ENCODE results near the gene ADCY10.
"Not testable (repeated sequence)": the region's sequence is repeated elsewhere in the genome, so short reads cannot be mapped to it uniquely, and the experiment has no call there.

Gene ADCY10

GRCh38 chr1:167924543-167925231 lies 10.8 kb upstream of the ADCY10 start:
- no peak for DNase-seq

- DNase-seq: no peak
Observed at GRCh38 chr1:167924102-167924501, 10.2 kb upstream of the ADCY10 start.

GRCh38 chr1:167923324-167924056 lies 9.6 kb upstream of the ADCY10 start:
- DNase-seq: no peak

- DNase-seq: no peak
Observed at GRCh38 chr1:167922611-167923074, 8.7 kb upstream of the ADCY10 start.

GRCh38 chr1:167922023-167922422 lies 8.1 kb upstream of the ADCY10 start:
- DNase-seq: no peak

GRCh38 chr1:167916766-167917511 lies 3.0 kb upstream of the ADCY10 start:
- DNase-seq: no peak

GRCh38 chr1:167915569-167915968 lies 1.6 kb upstream of the ADCY10 start:
- no peak for DNase-seq

- no peak for DNase-seq
Observed at GRCh38 chr1:167912294-167912693, 1.6 kb downstream of the ADCY10 start.

GRCh38 chr1:167911413-167911812 lies 2.5 kb downstream of the ADCY10 start:
- DNase-seq: no peak

GRCh38 chr1:167910530-167910929 lies 3.4 kb downstream of the ADCY10 start:
- DNase-seq: no peak

- no peak for DNase-seq
Observed at GRCh38 chr1:167909691-167910180, 4.2 kb downstream of the ADCY10 start.

- no peak for DNase-seq
Observed at GRCh38 chr1:167905671-167906070, 8.3 kb downstream of the ADCY10 start.

GRCh38 chr1:167905182-167905581 lies 8.8 kb downstream of the ADCY10 start:
- no peak for DNase-seq

- DNase-seq: peak; percentile 21
Observed at GRCh38 chr1:167904652-167905130, 9.2 kb downstream of the ADCY10 start.

GRCh38 chr1:167900907-167901306 lies 13.0 kb downstream of the ADCY10 start:
- DNase-seq: no peak

- DNase-seq: no peak
Observed at GRCh38 chr1:167899253-167899681, 14.7 kb downstream of the ADCY10 start.

- no peak for DNase-seq
Observed at GRCh38 chr1:167898578-167899222, 15.2 kb downstream of the ADCY10 start.

GRCh38 chr1:167893798-167894197 lies 20.1 kb downstream of the ADCY10 start:
- DNase-seq: no peak

- DNase-seq: no peak
Observed at GRCh38 chr1:167890400-167890799, 23.5 kb downstream of the ADCY10 start.

GRCh38 chr1:167887187-167887586 lies 26.7 kb downstream of the ADCY10 start:
- DNase-seq: not testable (repeated sequence)

- no peak for DNase-seq
Observed at GRCh38 chr1:167882376-167882775, 31.6 kb downstream of the ADCY10 start.

GRCh38 chr1:167881786-167882185 lies 32.1 kb downstream of the ADCY10 start:
- no peak for DNase-seq

GRCh38 chr1:167881069-167881468 lies 32.9 kb downstream of the ADCY10 start:
- no peak for DNase-seq
